GM20000 (cell line): ENCODE measurements around the gene EVC2.

Experiments
- DNase-seq: peaks from one replicate; pipeline ENCODE4 v3.0.0; 2012; ENCODE audit warnings: low spot score
- TF ChIP-seq, protein P1 (sequence below): IDR thresholded peaks from 2 replicates; pipeline ENCODE4 v1.5.1; 2012; ENCODE audit warnings: mild to moderate bottlenecking, control low read depth; ENCODE audit errors: extremely low read depth, missing control alignments

EVC2 gene

DNA sequence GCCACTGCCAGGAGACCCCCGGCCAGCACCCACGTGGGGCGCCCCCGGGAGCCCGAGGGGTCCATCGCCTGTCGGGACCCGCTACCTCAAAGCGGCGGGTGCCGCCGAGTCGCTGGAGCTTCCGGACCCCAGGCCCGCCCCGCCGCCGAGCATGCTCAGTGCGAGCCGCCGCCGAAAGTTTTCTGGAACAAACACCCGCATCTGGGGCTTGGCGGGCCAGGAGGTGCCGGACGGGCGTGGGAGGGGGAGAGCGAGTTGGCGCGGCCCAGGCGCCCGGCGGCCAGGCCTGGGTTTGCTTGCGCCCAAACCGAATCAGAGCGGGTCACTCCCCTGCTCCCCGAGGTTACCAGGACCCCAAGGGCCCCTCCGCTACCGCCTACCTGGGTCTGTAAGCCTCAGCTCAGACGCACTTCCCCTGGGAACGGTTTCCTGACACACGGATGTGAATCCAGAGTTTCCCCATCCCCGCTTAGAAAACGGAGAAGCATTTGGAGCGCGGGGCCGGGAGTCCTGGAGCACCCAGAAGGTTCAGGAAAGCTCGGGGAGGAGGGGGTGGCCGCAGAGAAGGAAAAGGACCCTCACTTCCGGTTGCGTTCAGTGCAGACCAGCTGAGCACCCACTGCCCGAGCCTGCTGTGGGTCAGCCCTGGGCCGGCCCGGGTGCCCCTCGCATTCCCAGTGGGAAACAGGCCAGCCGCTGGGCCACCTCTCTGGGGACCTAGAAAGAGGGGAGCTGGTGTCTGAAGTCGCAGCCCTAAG, at the start of gene EVC2:
TSS of gene EVC2 (minus strand) at position 111 of the 758 bp plus-strand sequence. CDS start at position 65, 46 bp downstream.
- peak; percentile 61 for DNase-seq
- TF ChIP-seq, protein P1, sequence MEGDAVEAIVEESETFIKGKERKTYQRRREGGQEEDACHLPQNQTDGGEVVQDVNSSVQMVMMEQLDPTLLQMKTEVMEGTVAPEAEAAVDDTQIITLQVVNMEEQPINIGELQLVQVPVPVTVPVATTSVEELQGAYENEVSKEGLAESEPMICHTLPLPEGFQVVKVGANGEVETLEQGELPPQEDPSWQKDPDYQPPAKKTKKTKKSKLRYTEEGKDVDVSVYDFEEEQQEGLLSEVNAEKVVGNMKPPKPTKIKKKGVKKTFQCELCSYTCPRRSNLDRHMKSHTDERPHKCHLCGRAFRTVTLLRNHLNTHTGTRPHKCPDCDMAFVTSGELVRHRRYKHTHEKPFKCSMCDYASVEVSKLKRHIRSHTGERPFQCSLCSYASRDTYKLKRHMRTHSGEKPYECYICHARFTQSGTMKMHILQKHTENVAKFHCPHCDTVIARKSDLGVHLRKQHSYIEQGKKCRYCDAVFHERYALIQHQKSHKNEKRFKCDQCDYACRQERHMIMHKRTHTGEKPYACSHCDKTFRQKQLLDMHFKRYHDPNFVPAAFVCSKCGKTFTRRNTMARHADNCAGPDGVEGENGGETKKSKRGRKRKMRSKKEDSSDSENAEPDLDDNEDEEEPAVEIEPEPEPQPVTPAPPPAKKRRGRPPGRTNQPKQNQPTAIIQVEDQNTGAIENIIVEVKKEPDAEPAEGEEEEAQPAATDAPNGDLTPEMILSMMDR: no peak

DNA sequence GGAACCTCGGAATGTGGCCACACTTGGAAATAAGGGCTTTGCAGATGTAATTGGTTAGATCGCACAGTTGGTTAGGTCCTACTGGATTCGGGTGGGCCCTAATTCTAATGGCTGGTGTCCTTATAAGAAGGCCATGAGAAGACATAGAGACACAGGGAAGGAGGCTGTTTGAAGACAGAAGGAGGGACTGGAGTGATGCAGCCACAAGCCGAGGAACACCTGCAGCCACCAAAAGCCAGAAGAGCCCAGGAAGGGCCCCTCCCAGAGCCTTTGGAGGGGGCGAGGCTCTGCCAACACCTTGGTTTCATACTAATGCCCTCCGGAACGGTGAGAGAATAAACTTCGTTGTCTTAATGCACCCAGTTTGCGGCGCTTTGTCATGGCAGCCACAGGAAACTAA, 49.6 kb upstream of the EVC2 start:
- DNase-seq: no peak
- TF ChIP-seq, protein P1: no peak

DNA sequence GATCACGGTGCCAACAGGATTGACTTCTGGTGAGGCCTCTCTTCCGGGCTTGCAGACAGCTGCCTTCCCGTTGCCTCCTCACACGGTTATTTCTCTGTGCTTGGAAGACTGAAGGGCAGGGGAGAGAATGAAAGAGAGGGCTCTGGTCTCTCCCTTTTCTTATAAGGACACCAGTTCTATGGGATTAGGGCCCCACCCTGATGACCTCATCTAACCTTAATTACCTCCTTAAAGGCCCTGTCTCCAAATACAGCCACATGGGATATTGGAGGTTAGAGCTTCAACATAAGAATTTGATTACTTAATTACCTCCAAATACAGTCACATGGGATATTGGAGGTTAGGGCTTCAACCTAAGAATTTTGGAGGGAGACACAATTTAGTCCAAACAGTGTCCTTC, 49.2 kb upstream of the EVC2 start:
- no peak for DNase-seq
- TF ChIP-seq, protein P1: no peak

- TF ChIP-seq, protein P1: no peak
- DNase-seq: no peak
These were observed 48.7 kb upstream of the EVC2 start for GRCh38 chr4:5757091-5757490.

DNA sequence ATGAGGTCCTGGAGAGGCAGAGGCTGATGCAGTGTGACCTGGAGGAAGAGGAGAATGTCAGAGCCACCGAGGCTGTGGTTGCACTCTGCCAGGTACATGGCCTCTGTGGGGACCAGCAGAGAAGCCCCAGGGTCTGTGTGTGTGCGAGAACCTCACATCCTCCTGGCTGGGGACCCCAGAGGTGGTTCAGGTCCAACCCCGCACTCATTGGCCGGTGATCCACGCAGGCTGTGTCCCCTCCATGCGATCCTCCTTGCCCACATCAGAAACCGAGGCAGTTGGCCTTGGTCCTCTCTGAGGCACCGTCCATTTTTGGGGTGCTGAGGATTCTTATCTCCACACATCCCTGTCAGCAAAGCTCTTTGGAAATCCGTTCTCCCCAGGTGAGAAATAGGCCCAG, 47.9 kb upstream of the EVC2 start:
- TF ChIP-seq, protein P1: no peak
- no peak for DNase-seq

- TF ChIP-seq, protein P1: no peak
- no peak for DNase-seq
These were observed 47.3 kb upstream of the EVC2 start for GRCh38 chr4:5755679-5756078.

DNA sequence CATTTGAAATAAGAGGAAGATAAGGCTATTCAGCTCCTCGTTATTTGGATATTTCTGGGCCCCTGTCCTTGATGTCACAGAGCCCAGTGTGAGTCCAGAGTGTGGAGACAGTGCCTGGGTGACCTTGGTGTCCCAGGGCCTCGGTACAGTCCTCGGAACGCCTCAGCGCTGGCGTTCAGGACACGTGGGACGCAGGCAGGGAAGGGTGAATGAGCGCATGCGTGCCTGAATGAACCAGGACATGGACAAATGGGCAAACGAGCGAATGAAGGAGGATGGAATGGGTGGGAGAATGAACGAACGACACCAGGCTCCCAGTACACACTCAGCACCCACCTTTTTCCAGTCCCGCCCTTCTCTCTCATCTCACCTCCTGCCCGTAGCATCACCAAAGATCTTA, 46.8 kb upstream of the EVC2 start:
- no peak for DNase-seq
- TF ChIP-seq, protein P1: no peak
